Measurements from ENCODE around the gene TP73.

TP73 gene

DNA sequence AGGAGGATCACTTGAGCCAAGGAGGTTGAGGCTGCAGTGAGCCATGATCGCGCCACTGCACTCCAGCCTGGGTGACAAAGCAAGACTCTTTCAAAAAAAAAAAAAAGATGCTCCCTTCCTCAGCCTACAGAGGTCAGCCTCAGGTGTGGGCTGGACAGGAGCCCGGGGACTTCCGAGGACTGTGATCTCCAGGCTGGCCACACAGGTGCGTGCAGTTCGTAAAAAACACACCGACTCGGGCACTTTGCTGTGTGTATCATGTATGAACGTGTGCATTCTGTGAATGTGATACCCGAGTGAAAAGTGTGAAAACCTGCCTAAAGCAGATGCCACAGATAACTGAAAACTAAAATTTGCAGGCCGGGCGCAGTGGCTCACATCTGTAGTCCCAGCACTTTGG, 91.5 kb downstream of the TP73 start:
- no peaks in the 10 kb centered on the region for H3K9me2 ChIP-seq (replicated peaks; ENCODE audit: control insufficient read depth, low read length)
- H3K4me3 ChIP-seq (ENCODE audit: low read length) = no peak overlapping the region
- no peaks in the 10 kb centered on the region for H3F3A ChIP-seq (ENCODE audit: control insufficient read depth, insufficient read depth)
- H3K4me2 ChIP-seq (ENCODE audit: low read length) = no peak overlapping the region
- no peaks in the 10 kb centered on the region for H3K9me3 ChIP-seq (ENCODE audit: control insufficient read depth, insufficient read depth, low read length)
- H3K27ac ChIP-seq (ENCODE audit: low read depth, low read length) = no peak overlapping the region
- no peaks in the 10 kb centered on the region for H3K36me3 ChIP-seq (ENCODE audit: control insufficient read depth, low read length)
- H3K4me1 ChIP-seq (ENCODE audit: control insufficient read depth, low read length) = peaks cover 10% of the 10 kb centered on the region; the same call in 1 of the 2 replicates
- H3K27me3 ChIP-seq (ENCODE audit: control insufficient read depth, low read length) = no peaks in the 10 kb centered on the region
- TF ChIP-seq EZH2phosphoT487 (IDR thresholded peaks at IDR 0.05; ENCODE audit: borderline replicate concordance, low read length) = no peak
- TF ChIP-seq, protein P1, sequence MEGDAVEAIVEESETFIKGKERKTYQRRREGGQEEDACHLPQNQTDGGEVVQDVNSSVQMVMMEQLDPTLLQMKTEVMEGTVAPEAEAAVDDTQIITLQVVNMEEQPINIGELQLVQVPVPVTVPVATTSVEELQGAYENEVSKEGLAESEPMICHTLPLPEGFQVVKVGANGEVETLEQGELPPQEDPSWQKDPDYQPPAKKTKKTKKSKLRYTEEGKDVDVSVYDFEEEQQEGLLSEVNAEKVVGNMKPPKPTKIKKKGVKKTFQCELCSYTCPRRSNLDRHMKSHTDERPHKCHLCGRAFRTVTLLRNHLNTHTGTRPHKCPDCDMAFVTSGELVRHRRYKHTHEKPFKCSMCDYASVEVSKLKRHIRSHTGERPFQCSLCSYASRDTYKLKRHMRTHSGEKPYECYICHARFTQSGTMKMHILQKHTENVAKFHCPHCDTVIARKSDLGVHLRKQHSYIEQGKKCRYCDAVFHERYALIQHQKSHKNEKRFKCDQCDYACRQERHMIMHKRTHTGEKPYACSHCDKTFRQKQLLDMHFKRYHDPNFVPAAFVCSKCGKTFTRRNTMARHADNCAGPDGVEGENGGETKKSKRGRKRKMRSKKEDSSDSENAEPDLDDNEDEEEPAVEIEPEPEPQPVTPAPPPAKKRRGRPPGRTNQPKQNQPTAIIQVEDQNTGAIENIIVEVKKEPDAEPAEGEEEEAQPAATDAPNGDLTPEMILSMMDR (IDR thresholded peaks at IDR 0.05; ENCODE audit: low read depth, low read length, poor library complexity, severe bottlenecking) = no peak
- peaks cover 5% of the 10 kb centered on the region; the same call in 1 of the 2 replicates for H4K20me1 ChIP-seq (ENCODE audit: control insufficient read depth, insufficient read depth, low read depth, low read length)
- no peaks in the 10 kb centered on the region for H3K79me2 ChIP-seq (ENCODE audit: control insufficient read depth, low read length)

DNA sequence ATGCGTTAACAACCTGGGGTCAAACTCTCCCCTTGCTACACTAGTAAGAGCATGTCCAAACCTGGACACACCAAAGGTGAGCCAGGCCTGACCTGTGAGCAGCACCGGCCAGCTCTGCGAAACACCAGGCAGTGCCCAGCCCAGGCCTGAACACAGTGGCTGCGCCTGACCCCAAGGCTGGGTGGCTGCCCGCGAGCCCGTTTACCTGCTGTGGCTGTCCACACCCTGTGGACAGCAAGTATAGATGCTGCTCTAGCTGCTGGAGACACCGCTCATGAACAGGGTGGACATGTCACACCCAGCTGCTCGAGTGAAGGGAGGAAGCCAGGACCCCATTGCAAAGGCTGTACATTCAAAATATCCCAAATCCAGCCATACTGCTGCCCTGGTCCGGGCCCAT, 92.3 kb downstream of the TP73 start:
- TF ChIP-seq, protein P1 (IDR thresholded peaks at IDR 0.05; ENCODE audit: low read depth, low read length, poor library complexity, severe bottlenecking) = no peak
- no peak for TF ChIP-seq EZH2phosphoT487 (IDR thresholded peaks at IDR 0.05; ENCODE audit: borderline replicate concordance, low read length)
- no peaks in the 10 kb centered on the region for H3K9me3 ChIP-seq (ENCODE audit: control insufficient read depth, insufficient read depth, low read length)
- peaks cover 5% of the 10 kb centered on the region; the same call in 1 of the 2 replicates for H4K20me1 ChIP-seq (ENCODE audit: control insufficient read depth, insufficient read depth, low read depth, low read length)
- H3K79me2 ChIP-seq (ENCODE audit: control insufficient read depth, low read length) = no peaks in the 10 kb centered on the region
- no peak overlapping the region for H3K4me2 ChIP-seq (ENCODE audit: low read length)
- peaks cover 10% of the 10 kb centered on the region; the same call in 1 of the 2 replicates for H3K4me1 ChIP-seq (ENCODE audit: control insufficient read depth, low read length)
- H3K27me3 ChIP-seq (ENCODE audit: control insufficient read depth, low read length) = peaks cover 3% of the 10 kb centered on the region; the same call in 1 of the 2 replicates
- H3K4me3 ChIP-seq (ENCODE audit: low read length) = no peak overlapping the region
- H3K27ac ChIP-seq (ENCODE audit: low read depth, low read length) = no peak overlapping the region
- H3K36me3 ChIP-seq (ENCODE audit: control insufficient read depth, low read length) = no peaks in the 10 kb centered on the region
- H3F3A ChIP-seq (ENCODE audit: control insufficient read depth, insufficient read depth) = no peaks in the 10 kb centered on the region
- H3K9me2 ChIP-seq (replicated peaks; ENCODE audit: control insufficient read depth, low read length) = no peaks in the 10 kb centered on the region

DNA sequence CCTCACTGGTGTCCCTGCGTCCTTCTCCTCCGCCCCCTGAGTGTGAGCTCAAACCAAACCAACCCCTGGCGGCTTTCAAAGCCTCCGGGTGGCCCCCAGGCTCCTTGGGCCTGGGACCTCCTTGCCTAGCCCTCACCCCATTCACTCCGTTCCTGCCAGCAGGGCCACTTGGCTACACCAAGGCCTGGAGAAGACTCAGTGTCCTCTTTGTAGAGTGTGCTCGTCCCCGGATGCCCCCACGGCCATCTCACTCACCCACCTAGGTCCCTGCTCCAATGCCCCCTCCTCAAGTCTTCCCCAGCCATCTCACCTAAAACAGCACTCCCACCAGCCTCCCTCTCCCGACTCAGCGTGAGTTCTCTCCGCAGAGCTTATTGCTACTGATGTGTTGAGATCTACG, 92.8 kb downstream of the TP73 start:
- H3K4me1 ChIP-seq (ENCODE audit: control insufficient read depth, low read length) = peaks cover 10% of the 10 kb centered on the region; the same call in 1 of the 2 replicates
- no peaks in the 10 kb centered on the region for H3F3A ChIP-seq (ENCODE audit: control insufficient read depth, insufficient read depth)
- no peak overlapping the region for H3K4me2 ChIP-seq (ENCODE audit: low read length)
- no peak overlapping the region for H3K27ac ChIP-seq (ENCODE audit: low read depth, low read length)
- H3K36me3 ChIP-seq (ENCODE audit: control insufficient read depth, low read length) = no peaks in the 10 kb centered on the region
- no peaks in the 10 kb centered on the region for H3K9me3 ChIP-seq (ENCODE audit: control insufficient read depth, insufficient read depth, low read length)
- no peaks in the 10 kb centered on the region for H3K79me2 ChIP-seq (ENCODE audit: control insufficient read depth, low read length)
- H4K20me1 ChIP-seq (ENCODE audit: control insufficient read depth, insufficient read depth, low read depth, low read length) = peaks cover 5% of the 10 kb centered on the region; the same call in 1 of the 2 replicates
- no peak for TF ChIP-seq EZH2phosphoT487 (IDR thresholded peaks at IDR 0.05; ENCODE audit: borderline replicate concordance, low read length)
- TF ChIP-seq, protein P1 (IDR thresholded peaks at IDR 0.05; ENCODE audit: low read depth, low read length, poor library complexity, severe bottlenecking) = no peak
- H3K4me3 ChIP-seq (ENCODE audit: low read length) = no peak overlapping the region
- no peaks in the 10 kb centered on the region for H3K9me2 ChIP-seq (replicated peaks; ENCODE audit: control insufficient read depth, low read length)
- H3K27me3 ChIP-seq (ENCODE audit: control insufficient read depth, low read length) = peaks cover 3% of the 10 kb centered on the region; the same call in 1 of the 2 replicates

Data from DOHH2 (cell line).